GM15510 (cell line): ENCODE data around the gene COL27A1.

Source experiments
- POLR2A ChIP-seq: IDR thresholded peaks from 3 replicates; pipeline ENCODE4 v1.6.1; 2011; ENCODE audit warnings: borderline replicate concordance; ENCODE audit not compliant: insufficient read length; ENCODE audit errors: extremely low read depth

COL27A1 gene

DNA sequence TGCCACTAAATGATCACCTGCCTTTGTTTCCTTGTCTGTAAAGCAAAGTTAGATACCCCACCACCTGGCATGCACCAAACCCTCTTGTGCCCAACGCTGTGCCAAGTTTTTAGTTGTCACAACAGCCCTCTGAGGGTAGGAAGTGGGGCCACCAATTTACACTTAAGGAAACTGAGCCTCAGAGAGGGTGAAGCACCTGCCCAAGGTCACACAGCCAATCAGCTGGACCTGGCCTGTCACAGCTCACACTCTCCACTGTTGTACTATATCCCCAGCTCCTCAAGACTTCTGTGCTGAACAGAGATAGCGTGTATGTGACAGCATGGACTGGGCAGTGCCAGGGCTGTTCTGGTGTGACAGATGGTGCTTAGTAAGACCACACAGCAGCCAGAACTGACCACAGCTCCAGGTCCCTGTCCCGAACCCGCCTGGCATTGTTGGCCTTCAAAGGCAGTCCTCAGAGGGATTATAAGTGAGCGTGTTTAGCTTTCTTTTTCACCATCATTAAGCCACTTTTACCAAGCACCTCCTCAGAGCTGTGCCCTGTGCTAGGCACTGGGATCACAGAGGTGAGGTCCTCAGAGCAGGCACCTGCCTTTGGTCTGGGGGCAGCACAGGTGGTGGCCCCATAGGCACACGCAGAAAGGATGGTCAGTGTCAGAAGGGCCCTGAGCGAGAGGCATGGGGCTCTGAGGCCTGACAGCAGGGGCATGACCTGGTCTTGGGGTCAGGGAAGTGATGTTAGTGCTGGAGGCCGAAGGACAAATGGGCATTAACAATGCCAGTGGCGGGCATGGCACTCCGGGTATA lies 71.1 kb downstream of the COL27A1 start:
- TF ChIP-seq POLR2A: no peak

DNA sequence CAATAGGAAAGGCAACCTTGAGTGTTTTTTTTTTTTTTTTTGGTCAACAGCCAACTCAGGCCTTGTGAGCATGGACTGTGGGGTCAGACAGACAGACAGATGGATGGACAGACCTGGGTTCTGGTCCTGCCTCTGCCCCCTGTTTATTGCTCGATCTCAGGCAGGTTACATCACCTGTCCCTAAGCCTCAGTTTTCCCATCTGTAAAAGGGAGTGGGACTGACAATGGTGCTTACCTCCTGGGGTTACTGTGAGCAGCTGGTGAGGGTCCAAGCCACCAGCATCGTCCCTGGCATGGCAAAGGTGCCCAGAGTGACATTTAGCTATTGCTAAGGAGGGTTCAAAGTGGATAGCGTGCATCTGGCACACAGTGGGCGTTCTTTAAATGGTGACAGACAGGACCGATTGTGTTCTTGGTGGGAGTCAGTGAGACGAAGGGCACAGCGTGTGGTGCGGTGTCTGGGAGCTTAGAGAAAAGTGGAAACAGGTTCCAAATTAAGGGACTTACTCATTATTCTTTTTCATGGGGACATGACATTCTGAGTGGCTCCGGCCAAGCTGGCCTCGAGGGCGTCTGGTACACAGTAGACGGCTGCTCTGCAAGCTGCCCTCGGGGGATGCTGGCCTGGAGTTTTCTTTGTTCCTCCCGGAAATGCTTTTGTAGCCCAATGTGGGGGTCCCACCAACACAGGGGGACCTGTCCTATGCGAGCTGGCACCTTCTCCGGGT lies 72.1 kb downstream of the COL27A1 start:
- no peak for TF ChIP-seq POLR2A

- no peak for TF ChIP-seq POLR2A
Observed at GRCh38 chr9:114228016-114228808, 72.9 kb downstream of the COL27A1 start.

- TF ChIP-seq POLR2A: no peak
Observed at GRCh38 chr9:114229295-114229694, 74.0 kb downstream of the COL27A1 start.

DNA sequence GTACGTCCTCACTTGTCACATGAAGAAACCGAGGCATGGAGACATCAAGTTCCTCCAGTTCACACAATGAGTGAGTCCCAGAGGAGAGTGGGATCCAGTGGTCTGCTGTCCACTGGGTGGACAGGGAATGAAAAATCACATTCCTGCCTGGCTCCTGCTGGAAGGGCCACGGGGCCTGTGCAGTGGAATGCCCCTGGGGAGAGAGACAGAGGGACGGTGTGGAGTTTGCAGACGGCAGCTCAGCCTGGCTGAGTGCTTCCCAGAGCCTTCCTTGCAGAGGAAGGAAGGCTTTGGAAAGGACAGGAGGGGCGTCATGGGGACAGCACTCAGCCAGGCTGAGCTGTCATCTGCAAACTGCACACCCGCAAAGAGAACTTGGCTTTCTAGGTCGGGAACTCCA lies 74.7 kb downstream of the COL27A1 start:
- no peak for TF ChIP-seq POLR2A

DNA sequence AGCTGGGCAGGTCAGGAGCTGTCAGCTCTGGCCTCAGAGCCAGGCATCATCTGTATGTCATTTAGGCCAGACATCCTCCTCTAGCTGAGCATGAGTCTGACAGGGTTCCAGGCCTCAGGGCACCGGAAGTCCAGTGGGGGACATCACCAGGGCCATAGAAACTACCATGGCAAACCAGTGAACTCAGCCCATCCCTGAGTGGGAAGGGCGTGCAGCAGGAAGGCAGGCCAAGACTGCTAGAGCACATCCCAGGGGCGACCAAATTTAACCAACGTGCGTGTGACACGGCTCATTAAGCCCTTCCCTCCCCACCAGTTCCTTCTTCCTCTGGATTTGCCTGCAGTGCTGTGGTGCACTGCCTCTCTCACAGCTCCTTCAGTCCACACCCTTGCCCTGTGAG lies 75.9 kb downstream of the COL27A1 start:
- no peak for TF ChIP-seq POLR2A

- no peak for TF ChIP-seq POLR2A
Observed at GRCh38 chr9:114231719-114232449, 76.5 kb downstream of the COL27A1 start.

- TF ChIP-seq POLR2A: no peak
Observed at GRCh38 chr9:114233491-114234185, 78.3 kb downstream of the COL27A1 start.

- no peak for TF ChIP-seq POLR2A
Observed at GRCh38 chr9:114235033-114235661, 79.8 kb downstream of the COL27A1 start.

DNA sequence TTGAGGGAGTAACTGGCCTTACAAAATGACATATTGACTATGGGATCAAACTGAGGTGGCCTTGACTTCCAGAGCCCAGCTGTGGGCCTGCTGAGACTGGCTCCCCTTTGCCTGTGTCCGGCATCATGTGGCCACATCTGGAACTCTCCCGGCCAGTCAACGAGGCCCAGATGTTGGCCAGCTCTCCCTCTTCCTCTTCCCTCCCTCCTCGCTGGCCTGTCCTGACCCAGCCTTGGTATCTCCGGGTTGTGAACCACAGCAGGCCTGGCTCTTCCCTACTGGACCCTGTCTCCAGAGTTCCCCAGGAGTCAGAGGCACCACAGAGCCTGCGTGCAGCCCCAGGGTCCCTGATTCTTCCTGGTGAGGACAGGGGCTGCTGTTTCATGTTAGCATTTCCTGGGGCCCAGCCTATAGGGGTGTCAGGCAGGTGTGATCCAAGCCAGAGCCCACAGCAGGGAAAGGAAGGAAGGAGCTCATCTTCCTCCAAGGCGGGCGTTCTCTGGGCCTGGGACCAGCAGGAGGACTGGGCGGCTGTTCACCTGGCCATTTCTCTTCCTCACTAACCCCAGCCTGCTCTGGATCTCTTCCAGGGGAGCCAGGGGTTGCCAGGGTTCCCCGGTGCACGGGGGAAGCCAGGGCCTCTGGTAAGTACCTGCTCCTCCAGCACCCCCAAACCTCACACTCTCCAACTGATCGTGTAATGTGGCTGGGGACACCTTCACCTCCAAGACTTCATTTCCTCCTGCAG lies 81.2 kb downstream of the COL27A1 start:
- no peak for TF ChIP-seq POLR2A

DNA sequence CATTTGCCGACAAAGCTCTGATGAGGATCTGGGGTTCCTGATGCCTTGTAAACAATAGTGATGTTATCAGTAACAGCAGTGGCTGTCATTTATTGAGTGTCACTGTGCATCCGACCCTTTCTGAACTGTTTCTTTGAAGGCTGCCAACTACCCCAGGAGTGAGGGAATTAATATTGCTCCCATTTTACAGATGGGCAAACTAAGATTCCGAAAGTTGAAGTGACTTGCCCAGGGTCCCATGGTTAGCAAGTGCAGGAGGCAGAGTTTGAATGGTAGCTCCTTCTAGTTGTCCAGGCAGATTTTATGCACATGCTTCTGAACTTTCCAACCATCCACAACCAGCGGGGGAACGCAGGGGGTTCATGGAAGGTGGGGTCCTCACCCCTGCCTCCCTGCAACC lies 81.9 kb downstream of the COL27A1 start:
- TF ChIP-seq POLR2A: no peak

DNA sequence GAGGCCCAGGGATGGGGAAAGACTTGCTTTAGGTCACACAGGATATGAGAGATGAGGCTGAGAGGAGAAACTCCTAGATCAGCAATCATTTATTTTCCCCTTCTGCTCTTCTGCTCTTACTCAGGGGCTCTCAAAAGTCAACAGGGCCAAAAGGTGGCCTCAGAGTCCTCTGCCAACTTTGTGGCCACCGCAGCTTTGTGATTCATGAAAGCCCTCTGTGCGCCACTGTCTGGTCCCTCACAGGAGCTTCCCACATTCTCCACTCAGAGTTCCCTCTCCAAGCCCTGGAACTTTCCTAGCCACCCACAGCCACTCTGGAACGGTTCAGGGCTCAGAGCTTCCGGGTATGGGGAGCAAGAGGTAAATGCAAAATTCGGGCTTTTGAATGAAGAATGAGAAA lies 82.4 kb downstream of the COL27A1 start:
- no peak for TF ChIP-seq POLR2A

GRCh38 chr9:114238472-114238871 lies 83.1 kb downstream of the COL27A1 start:
- TF ChIP-seq POLR2A: no peak
